Spleen (tissue), 13 donors: ENCODE results near the gene CFP. TPM values are rescaled to one million over a fixed set of nuclear protein-coding genes. Genes with fewer than 3 reads are reported as not detected.
"Not testable (repeated sequence)": the region's sequence is repeated elsewhere in the genome, so short reads cannot be mapped to it uniquely, and the experiment has no call there.

Source experiments
- DNase-seq: peaks from one replicate; pipeline ENCODE4 v3.0.0-alpha.2; 2020
- H3K27ac ChIP-seq, 8 donors: fragments of 200-600 bp; sonication (generic) in 7 of 8; 1 replicate in 4 of 8; 2 replicates in 4 of 8; pipeline versions ENCODE4 v1.5.0 to v1.8.0; 2016 to 2021; ENCODE audit warnings: inconsistent platforms in 4 of 8, mild to moderate bottlenecking in 4 of 8, moderate library complexity in 1 of 8
- H3K27me3 ChIP-seq, 7 donors: fragments of 200-600 bp; sonication (generic) in 6 of 7; replicated peaks in 1 of 7; 1 replicate in 4 of 7; 2 replicates in 3 of 7; pipeline versions ENCODE4 v1.5.0 to v1.8.0; 2016 to 2021; ENCODE audit warnings: inconsistent platforms in 3 of 7, mild to moderate bottlenecking in 1 of 7
- H3K36me3 ChIP-seq, 6 donors: fragments of 200-600 bp; sonication (generic) in 5 of 6; 1 replicate in 4 of 6; 2 replicates in 2 of 6; pipeline versions ENCODE4 v1.5.0 to v1.8.0; 2016 to 2021; ENCODE audit warnings: inconsistent platforms in 2 of 6
- H3K4me1 ChIP-seq, 6 donors: fragments of 200-600 bp; sonication (generic) in 5 of 6; 1 replicate in 3 of 6; 2 replicates in 3 of 6; pipeline versions ENCODE4 v1.5.0 to v1.8.0; 2016 to 2021; ENCODE audit warnings: inconsistent platforms in 3 of 6
- H3K4me3 ChIP-seq, 8 donors: fragments of 200-600 bp; sonication (generic) in 7 of 8; 1 replicate in 4 of 8; 2 replicates in 4 of 8; pipeline versions ENCODE4 v1.5.0 to v1.8.0; 2016 to 2021; ENCODE audit warnings: inconsistent platforms in 4 of 8, mild to moderate bottlenecking in 4 of 8, moderate library complexity in 2 of 8
- H3K9me3 ChIP-seq, 8 donors: fragments of 200-600 bp; sonication (generic) in 7 of 8; 1 replicate in 4 of 8; 2 replicates in 4 of 8; pipeline versions ENCODE4 v1.5.0 to v1.8.0; 2016 to 2021; ENCODE audit warnings: inconsistent platforms in 4 of 8
- CTCF ChIP-seq, 11 experiments: fragments of 200-600 bp in 7 of 11; fragments of 450-650 bp in 4 of 11; sonication (generic) in 4 of 11; IDR thresholded peaks in 8 of 11; conservative IDR thresholded peaks in 3 of 11; 1 replicate in 7 of 11; 2 replicates in 4 of 11; pipeline versions ENCODE4 v1.4.0 to v1.8.0; 2016 to 2021; ENCODE audit warnings: antibody characterized with exemption in 11 of 11, inconsistent platforms in 4 of 11, mild to moderate bottlenecking in 1 of 11
- POLR2A ChIP-seq, 3 donors: fragments of 450-650 bp; IDR thresholded peaks; one replicate each; pipeline ENCODE4 v1.5.1; 2017; ENCODE audit warnings: antibody characterized with exemption in 3 of 3, mild to moderate bottlenecking in 1 of 3
- POLR2AphosphoS5 ChIP-seq, 3 donors: sonication (generic); formaldehyde crosslinking; IDR thresholded peaks; one replicate each; pipeline ENCODE4 v1.5.1; 2017; ENCODE audit warnings: antibody characterized with exemption in 3 of 3
- WGBS, 5 donors: extraction: QIAGEN DNeasy Blood & Tissue Kit in 3 of 5; methylation state at CpG; one replicate each; pipeline versions ENCODE4 v1.1.5 to v1.1.7; 2013 to 2018; 5-methylcytosine and 5-hydroxymethylcytosine counted together
- intact Hi-C: fragments of 100-400 bp; cut with DNase I; formaldehyde crosslinking; loops from one replicate; pipeline ENCODE4 v1.15.0; 2023; ENCODE audit warnings: low total_unique reads
- long read RNA-seq, 2 donors: transcript quantifications; one replicate each; lab custom pipeline, GENCODE V29; 2026
- polyA plus RNA-seq, 3 donors: library from polyadenylated mRNA; stranded (reverse); fragments of 200-250 nt; gene quantifications; one replicate each; pipeline ENCODE4 v1.2.1, GENCODE V29; 2013
- total RNA-seq, 7 donors: library from RNA; depleted of rRNA in 3 of 7; stranded (reverse); fragments of >200 nt in 3 of 7; fragmentation: NEBNext Ultra II Directional in 4 of 7; extraction: Animal tissue kit (Norgen Biotek cat#: 25700) in 4 of 7; gene quantifications; one replicate each; pipeline versions ENCODE4 v1.1.0 to v1.2.1, GENCODE V29; 2016 to 2021
- donor health status: healthy with polysubstance abuse.
- donor health status: DM: no; HTN: no; CAD: no; lungs with moderate emphysema.
- donor health status: DM: no; HTN: no; CAD: no.
- donor health status: Bipolar disorder and iron deficiency.
- donor health status: healthy.
- donor health status: DM: no; HTN: no; CAD: no.
- donor health status: DM: yes; HTN: yes; CAD: no.

The CFP gene
- total RNA-seq = 100 to 1,000 TPM in 6 of 7 donors, 10 to 100 TPM in 1; 98.2 to 180 (median 117) TPM
- 10 to 100 TPM; 25.3 to 85.8 (median 57.5) TPM for polyA plus RNA-seq
- long read RNA-seq, donor 1, transcript CFP-203 (9 exons, 1,592 nt) = major isoform, 46 of 80 reads
- long read RNA-seq, donor 1, transcript CFP-205 (3 exons, 593 nt) = minor isoform, 7 of 80 reads
- long read RNA-seq, donor 1, partial matches to known transcripts = 26 of 80 reads
- long read RNA-seq, donor 1, other reads (novel, unspliced or antisense) = 0 of 80 reads
- long read RNA-seq, donor 2, transcript CFP-203 (9 exons, 1,592 nt) = major isoform, 51 of 76 reads
- long read RNA-seq, donor 2, partial matches to known transcripts = 19 of 76 reads
- long read RNA-seq, donor 2, other reads (novel, unspliced or antisense) = 0 of 76 reads

DNA sequence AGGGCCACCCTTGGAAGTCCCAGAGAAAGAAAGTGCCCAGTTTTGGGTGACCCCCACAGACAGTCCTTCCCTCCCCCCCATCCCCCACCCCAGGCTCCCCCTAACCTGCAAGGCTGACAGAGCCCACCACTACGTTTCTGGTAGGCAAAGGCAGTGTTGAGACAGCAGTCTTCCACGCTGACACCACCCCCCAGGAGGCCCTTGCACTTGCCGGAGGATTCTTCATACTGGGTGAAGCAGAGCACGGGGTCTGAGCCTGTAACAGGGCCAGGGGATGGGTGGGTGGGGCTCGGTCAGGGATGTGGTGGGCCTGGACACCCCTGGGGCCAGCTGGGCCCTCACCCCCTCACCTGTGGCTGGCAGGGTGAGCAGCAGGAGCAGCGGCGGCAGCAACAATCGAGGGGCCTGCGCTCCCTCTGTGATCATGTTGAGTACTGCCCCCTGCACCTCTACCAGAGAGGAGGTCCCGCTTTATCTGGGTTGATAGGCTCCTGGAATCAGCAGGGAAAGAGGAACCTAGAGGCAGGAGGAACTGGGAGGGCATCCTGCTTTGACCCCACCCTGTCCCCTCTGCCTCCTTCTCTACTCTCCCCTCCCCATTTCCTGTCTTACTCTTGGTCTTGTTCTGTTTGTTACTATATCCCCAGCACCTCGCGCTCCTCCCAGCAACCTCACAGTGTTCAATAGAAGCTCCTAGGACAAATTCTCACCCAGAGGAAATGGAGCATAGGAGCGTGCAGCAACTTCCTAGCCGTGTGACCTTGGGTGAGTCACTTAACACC is at the start of gene CFP:
Gene CFP (minus strand): TSS at position 512 of the 782 bp plus-strand sequence. CDS start 86 bp downstream, at position 426.
- no peak for DNase-seq
- intact Hi-C loops = no loop called here
- Histone ChIP-seq H3K9me3 (no peaks in the 10 kb centered on the region), H3K4me3 (peak within 1 kb of the TSS in 6 of 8 donors; percentile 4 to 61 (median 36)), H3K27me3 (no peaks in the 10 kb centered on the region), H3K27ac (peak within 1 kb of the TSS in 7 of 8 donors; percentile 49 to 92 (median 76)), H3K36me3 (peaks cover 0 to 42% (median 0%) of the 10 kb centered on the region in 6 donors), H3K4me1 (peaks cover 0 to 57% (median 8%) of the 10 kb centered on the region in 6 donors)
- TF ChIP-seq CTCF (IDR thresholded peaks at IDR 0.05 in 8 of 11, conservative IDR thresholded peaks at IDR 0.05 in 3 of 11) = no peak
- no peak for TF ChIP-seq POLR2A (IDR thresholded peaks at IDR 0.05)
- TF ChIP-seq POLR2AphosphoS5 (IDR thresholded peaks at IDR 0.05) = no peak
- WGBS, 5 donors = 12 to 52% (median 22%) methylated on average over 4 to 14 of the region's 14 CpGs

DNA sequence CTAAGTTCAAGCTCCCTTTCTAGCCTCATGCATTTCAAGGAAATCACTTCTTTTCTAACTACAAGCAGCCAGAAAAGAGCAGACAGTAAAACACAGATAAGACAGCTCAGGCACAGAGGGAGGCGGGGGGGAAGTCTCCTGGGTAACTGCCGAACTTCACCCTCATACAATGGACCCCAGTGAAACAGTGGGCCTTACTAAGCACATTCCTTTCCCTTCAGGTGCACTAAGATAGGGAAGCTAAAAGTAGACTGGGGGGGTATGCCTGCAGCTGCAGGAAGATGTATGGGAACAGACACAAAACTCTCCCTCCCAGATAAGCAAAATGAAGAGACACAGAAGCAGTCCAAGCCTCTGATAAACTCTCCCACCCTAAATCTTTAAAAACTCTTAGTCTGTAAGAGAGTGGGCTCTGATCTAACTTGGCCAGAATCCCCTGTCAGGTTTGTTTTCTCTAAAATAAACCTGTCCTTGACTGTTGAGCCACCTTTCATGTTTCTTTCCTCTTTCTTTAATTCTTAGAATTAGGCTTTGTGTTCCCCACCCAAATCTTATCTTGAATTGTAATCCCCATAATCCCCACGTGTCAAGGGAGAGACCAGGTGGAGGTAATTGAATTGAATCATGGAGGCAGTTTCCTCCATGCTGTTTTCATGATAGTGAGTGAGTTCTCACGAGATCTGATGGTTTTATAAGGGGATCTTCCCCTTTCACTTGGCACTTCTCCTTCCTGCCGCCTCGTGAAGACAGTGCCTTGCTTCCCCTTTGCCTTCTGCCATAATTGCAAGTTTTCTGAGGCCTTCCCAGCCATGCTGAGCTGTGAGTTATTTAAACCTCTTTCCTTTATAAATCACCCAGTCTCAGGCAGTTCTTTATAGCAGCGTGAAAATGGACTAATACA is 46.5 kb upstream of the CFP start:
- H3K4me3 ChIP-seq, H3K27ac ChIP-seq, H3K36me3 ChIP-seq, intact Hi-C loops, H3K9me3 ChIP-seq, DNase-seq, H3K4me1 ChIP-seq, H3K27me3 ChIP-seq: not testable (repeated sequence)
- WGBS, 5 donors = 48 to 71% (median 54%) methylated on average over 5 to 7 of the region's 7 CpGs

DNA sequence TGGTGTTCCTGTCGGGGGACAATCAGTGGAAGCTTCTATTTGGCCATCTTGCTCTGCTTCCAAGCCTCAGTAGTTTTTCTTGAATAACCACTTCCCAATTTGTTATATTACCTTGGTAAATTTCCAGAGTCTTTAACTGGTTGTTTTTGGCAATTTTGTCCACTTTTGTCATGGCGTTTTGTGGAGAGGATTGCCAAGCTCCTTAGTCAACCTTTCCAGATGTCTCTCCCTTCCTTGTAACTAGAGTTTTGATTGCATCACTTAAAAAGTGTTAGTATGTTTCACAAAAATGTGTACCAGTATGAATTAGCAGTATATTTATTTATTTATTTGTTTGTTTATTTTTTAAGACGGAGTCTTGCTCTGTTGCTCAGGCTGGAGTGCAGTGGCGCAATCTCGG is 45.0 kb upstream of the CFP start:
- intact Hi-C loops = no loop called here
- H3K27me3 ChIP-seq = peaks cover 0 to 4% (median 0%) of the 10 kb centered on the region in 7 donors
- WGBS, 5 donors = 74 to 99% (median 90%) methylated on average over 5 of the region's 5 CpGs
- no peak overlapping the region for H3K27ac ChIP-seq
- TF ChIP-seq CTCF (IDR thresholded peaks at IDR 0.05 in 8 of 11, conservative IDR thresholded peaks at IDR 0.05 in 3 of 11) (no peak), POLR2A (IDR thresholded peaks at IDR 0.05) (no peak)
- no peak overlapping the region for H3K4me3 ChIP-seq
- H3K36me3 ChIP-seq = no peaks in the 10 kb centered on the region
- H3K4me1 ChIP-seq = no peaks in the 10 kb centered on the region
- DNase-seq = no peak
- H3K9me3 ChIP-seq = no peaks in the 10 kb centered on the region

- intact Hi-C loops, H3K4me3 ChIP-seq, DNase-seq, H3K4me1 ChIP-seq, H3K27ac ChIP-seq, H3K27me3 ChIP-seq, H3K9me3 ChIP-seq, H3K36me3 ChIP-seq: not testable (repeated sequence)
- 68 to 93% (median 89%) methylated on average over 4 of the region's 4 CpGs for WGBS, 5 donors
These were observed 36.1 kb upstream of the CFP start for GRCh38 chrX:47665797-47666196.
